Stimulated activated memory B cell treated with anti-CD40 and anti-IgM and Interleukin-4, amounts not matched to agents 10 μg/mL and 1 μg/mL and 100 μg/mL, for 72 hours (primary cell): Measurements from ENCODE around the gene NFYA.

Source experiments
- ATAC-seq: fragments of 150-1000 bp; cut with Tn5 transposase; 2 replicates; pipeline ENCODE4 v1.10.0; 2021
- H3K27ac Mint-ChIP-seq: one replicate; pipeline ENCODE4 v1.8.0; 2022; ENCODE audit warnings: mild to moderate bottlenecking, mixed read lengths
- H3K27me3 Mint-ChIP-seq: one replicate; pipeline ENCODE4 v1.8.0; 2022; ENCODE audit warnings: mixed read lengths
- H3K36me3 Mint-ChIP-seq: one replicate; pipeline ENCODE4 v1.8.0; 2022; ENCODE audit warnings: mixed read lengths
- H3K4me1 Mint-ChIP-seq: one replicate; pipeline ENCODE4 v1.8.0; 2022; ENCODE audit warnings: mixed read lengths
- H3K4me3 Mint-ChIP-seq: one replicate; pipeline ENCODE4 v1.8.0; 2022; ENCODE audit warnings: mild to moderate bottlenecking, moderate library complexity, mixed read lengths
- H3K9me3 Mint-ChIP-seq: one replicate; pipeline ENCODE4 v1.8.0; 2022; ENCODE audit warnings: mixed read lengths

Gene NFYA

GRCh38 chr6:41072836-41073202 lies at the start of gene NFYA:
Gene NFYA (plus strand): TSS chr6:41072974. CDS start chr6:41079090, 6,116 bp downstream.
- H3K27me3 Mint-ChIP-seq = no peaks in the 10 kb centered on the region
- H3K4me3 Mint-ChIP-seq = peak within 1 kb of the TSS; percentile 98
- peaks cover 43% of the 10 kb centered on the region for H3K4me1 Mint-ChIP-seq
- H3K27ac Mint-ChIP-seq = peak within 1 kb of the TSS; percentile 97
- peaks cover 12% of the 10 kb centered on the region for H3K36me3 Mint-ChIP-seq
- peak; percentile 89 for ATAC-seq
- H3K9me3 Mint-ChIP-seq = no peaks in the 10 kb centered on the region

DNA sequence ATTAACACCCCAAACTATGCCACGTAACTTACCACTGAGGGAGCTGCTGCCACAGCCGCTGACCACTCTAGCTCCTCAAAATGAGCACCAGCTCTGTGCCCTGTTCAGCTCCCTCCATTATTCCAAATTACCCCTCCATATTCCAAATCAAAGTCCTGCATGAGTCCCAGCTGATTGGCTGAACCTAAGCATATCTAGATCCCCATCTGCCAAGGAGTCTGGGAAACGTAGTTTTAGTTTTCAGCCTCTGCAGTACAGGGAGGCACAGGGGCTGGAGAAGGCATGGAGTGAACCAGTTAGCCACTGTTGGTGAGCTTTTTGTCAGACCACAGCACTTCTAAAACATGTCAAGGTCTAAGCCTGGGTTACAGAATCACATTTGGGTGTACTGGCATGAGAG lies 49.7 kb upstream of the NFYA start:
- no peak for ATAC-seq
- H3K36me3 Mint-ChIP-seq = peaks cover 15% of the 10 kb centered on the region
- no peak overlapping the region for H3K4me3 Mint-ChIP-seq
- H3K27me3 Mint-ChIP-seq = peaks cover 10% of the 10 kb centered on the region
- H3K9me3 Mint-ChIP-seq = peaks cover 3% of the 10 kb centered on the region
- no peak overlapping the region for H3K27ac Mint-ChIP-seq
- peaks cover 13% of the 10 kb centered on the region for H3K4me1 Mint-ChIP-seq

GRCh38 chr6:41025966-41026530 lies 46.7 kb upstream of the NFYA start:
- H3K9me3 Mint-ChIP-seq = no peaks in the 10 kb centered on the region
- H3K36me3 Mint-ChIP-seq = no peaks in the 10 kb centered on the region
- peaks cover 22% of the 10 kb centered on the region for H3K4me1 Mint-ChIP-seq
- H3K4me3 Mint-ChIP-seq = no peak overlapping the region
- no peak for ATAC-seq
- H3K27ac Mint-ChIP-seq = no peak overlapping the region
- H3K27me3 Mint-ChIP-seq = no peaks in the 10 kb centered on the region

DNA sequence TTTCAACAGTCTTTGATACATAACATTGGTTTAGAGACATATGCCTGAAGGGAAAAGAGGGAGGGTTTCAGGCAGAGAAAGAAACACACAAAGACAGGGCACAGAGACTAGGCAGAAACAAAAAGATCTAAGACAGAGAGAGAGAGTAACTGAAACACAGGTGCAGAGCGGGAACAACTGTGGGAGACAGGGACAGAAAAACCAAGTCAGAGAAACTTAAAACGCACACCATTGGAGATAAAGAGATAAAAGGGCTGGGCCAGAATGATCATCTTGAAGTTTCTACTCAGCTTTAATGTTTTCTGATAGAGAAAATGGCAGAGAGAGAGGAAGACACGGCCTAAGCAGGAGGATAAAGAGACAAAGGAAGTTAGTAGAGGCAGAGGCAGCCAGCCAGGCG lies 45.5 kb upstream of the NFYA start:
- Mint-ChIP-seq H3K4me3 (peak overlapping the region; percentile 83), H3K9me3 (no peaks in the 10 kb centered on the region), H3K27ac (peak overlapping the region; percentile 57), H3K27me3 (no peaks in the 10 kb centered on the region), H3K4me1 (peaks cover 22% of the 10 kb centered on the region), H3K36me3 (no peaks in the 10 kb centered on the region)
- no peak for ATAC-seq

DNA sequence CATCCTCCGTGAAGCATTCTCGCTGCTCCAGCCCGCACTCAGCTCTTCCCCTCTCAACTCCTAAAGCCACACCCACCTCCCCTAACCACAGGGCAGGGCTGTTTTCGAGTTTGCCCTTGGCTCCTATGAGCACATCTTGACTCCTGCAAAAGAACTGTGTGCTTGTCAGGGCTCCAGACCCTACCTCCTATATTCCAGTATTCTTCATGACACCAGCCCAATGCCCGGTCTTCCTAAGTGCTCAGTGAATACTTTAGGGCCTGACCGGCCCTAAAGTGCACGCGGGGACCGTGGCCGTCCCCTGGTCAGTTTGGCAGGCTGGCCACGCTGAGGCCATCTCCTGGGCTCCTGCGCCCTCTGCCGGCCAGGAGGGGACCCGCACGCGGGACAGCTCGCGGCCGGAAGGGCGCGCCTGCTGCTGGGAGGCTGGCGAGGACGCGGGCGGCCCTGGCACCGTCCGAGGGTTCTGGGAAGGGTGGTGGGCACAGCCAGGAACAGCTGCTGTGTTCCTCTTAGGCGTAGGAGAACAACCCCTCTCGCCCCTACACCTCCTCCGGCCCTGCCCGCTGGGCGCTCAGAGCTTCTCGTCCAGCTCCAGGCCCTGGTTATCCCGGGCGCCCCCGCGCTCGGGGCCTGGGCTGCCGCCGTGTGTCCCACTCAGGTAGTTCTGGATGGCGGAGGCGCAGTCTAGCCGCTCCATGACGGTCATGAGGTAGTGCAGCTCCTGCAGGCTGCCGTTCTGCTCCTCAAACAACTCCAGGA lies 44.8 kb upstream of the NFYA start:
- peaks cover 22% of the 10 kb centered on the region for H3K4me1 Mint-ChIP-seq
- ATAC-seq = peak; percentile 92
- no peaks in the 10 kb centered on the region for H3K36me3 Mint-ChIP-seq
- H3K9me3 Mint-ChIP-seq = no peaks in the 10 kb centered on the region
- peak overlapping the region; percentile 83 for H3K4me3 Mint-ChIP-seq
- no peaks in the 10 kb centered on the region for H3K27me3 Mint-ChIP-seq
- H3K27ac Mint-ChIP-seq = peak overlapping the region; percentile 57

DNA sequence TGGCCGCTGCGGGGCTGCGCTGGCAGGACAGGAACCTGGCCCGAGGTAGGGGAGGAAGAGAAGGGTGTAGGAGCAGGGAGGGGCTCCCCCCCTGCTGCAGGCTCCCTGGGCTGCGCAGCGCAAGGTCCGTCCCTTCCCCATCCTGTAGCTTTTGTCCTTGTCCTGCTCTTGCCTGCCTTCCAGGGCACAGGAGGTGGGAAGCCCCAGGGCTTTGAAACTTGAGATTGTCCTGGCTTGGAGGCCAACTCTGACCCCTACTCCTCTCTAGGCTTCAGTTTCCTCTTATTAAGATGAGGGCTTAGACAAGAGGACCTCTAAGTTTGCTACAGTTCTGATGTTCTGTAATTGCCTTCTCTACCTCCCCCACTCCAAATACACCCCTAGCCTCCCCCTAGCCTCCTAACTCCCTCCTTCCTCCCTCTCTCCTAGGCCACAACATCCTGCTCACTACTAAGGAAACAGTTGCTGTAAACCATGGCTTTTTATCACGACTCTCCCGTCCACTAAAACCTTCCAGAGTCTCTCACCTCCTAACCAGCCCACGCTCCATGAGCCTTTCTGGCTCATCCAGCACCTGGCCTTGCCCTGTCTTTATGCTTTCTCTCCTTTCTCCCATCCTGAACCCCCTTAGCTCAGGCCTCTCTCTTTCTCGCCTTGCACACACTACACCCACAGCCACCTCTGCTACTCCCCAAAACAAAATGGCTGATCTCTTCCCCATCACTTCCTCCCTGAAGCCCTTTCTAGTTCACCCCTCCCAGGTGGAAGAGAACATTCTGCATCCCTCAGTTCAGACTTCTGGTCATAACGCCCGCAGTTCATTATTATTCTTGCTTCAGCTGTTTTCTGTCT lies 44.0 kb upstream of the NFYA start:
- Mint-ChIP-seq H3K4me1 (peaks cover 22% of the 10 kb centered on the region), H3K9me3 (no peaks in the 10 kb centered on the region), H3K36me3 (no peaks in the 10 kb centered on the region), H3K4me3 (peak overlapping the region; percentile 83), H3K27ac (peak overlapping the region; percentile 57), H3K27me3 (no peaks in the 10 kb centered on the region)
- peak; percentile 51 for ATAC-seq

DNA sequence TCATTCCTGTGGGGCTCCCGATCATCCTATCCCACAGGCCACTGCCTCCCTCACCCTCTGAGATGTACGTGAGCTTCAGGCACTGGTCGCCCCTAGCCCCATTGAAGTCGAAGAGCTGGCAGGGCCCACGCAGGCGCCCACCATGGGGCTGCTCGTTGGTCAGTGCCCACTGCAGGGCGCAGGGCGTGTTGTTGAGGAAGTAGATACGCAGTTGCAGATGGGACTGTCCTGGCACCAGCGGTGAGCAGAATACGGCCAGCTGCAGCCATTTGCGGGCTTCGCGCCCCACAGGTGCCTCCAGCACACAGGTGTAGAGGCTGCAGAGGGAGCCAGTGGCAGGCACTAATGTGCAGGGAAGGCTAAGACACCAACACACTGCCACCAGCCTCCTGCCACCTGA lies 39.9 kb upstream of the NFYA start:
- Mint-ChIP-seq H3K4me1 (peaks cover 12% of the 10 kb centered on the region), H3K27ac (no peak overlapping the region), H3K9me3 (no peaks in the 10 kb centered on the region), H3K4me3 (no peak overlapping the region), H3K27me3 (no peaks in the 10 kb centered on the region), H3K36me3 (no peaks in the 10 kb centered on the region)
- no peak for ATAC-seq

GRCh38 chr6:41033776-41034175 lies 39.0 kb upstream of the NFYA start:
- Mint-ChIP-seq H3K27ac (no peak overlapping the region), H3K27me3 (no peaks in the 10 kb centered on the region), H3K36me3 (no peaks in the 10 kb centered on the region), H3K9me3 (no peaks in the 10 kb centered on the region), H3K4me3 (no peak overlapping the region), H3K4me1 (peaks cover 6% of the 10 kb centered on the region)
- no peak for ATAC-seq

DNA sequence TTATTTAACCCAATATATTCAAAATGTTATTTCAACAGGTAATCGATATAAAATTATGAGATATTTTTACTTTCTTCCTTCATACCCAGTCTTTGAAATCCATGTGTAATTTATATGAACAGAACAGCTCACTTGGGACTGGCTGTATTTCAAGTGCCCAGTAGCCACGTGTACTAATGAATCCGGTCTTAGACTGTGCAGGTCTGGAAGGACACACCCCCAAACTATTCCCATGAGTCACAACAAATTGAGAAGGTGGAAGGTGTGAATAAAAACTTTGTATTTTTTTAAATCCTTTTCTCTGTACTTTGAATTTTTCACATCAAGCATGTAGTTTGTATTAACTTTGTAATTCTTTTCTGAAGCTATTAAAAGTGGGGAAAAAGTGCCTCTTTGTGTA lies 36.6 kb upstream of the NFYA start:
- Mint-ChIP-seq H3K27ac (no peak overlapping the region), H3K36me3 (no peaks in the 10 kb centered on the region), H3K4me3 (no peak overlapping the region), H3K27me3 (no peaks in the 10 kb centered on the region), H3K4me1 (no peaks in the 10 kb centered on the region), H3K9me3 (no peaks in the 10 kb centered on the region)
- ATAC-seq = no peak

- no peak overlapping the region for H3K4me3 Mint-ChIP-seq
- ATAC-seq = no peak
- no peaks in the 10 kb centered on the region for H3K36me3 Mint-ChIP-seq
- H3K27me3 Mint-ChIP-seq = no peaks in the 10 kb centered on the region
- no peaks in the 10 kb centered on the region for H3K4me1 Mint-ChIP-seq
- H3K9me3 Mint-ChIP-seq = no peaks in the 10 kb centered on the region
- H3K27ac Mint-ChIP-seq = peak overlapping the region; percentile 30
Measured at GRCh38 chr6:41036601-41037000, 36.2 kb upstream of the NFYA start.

DNA sequence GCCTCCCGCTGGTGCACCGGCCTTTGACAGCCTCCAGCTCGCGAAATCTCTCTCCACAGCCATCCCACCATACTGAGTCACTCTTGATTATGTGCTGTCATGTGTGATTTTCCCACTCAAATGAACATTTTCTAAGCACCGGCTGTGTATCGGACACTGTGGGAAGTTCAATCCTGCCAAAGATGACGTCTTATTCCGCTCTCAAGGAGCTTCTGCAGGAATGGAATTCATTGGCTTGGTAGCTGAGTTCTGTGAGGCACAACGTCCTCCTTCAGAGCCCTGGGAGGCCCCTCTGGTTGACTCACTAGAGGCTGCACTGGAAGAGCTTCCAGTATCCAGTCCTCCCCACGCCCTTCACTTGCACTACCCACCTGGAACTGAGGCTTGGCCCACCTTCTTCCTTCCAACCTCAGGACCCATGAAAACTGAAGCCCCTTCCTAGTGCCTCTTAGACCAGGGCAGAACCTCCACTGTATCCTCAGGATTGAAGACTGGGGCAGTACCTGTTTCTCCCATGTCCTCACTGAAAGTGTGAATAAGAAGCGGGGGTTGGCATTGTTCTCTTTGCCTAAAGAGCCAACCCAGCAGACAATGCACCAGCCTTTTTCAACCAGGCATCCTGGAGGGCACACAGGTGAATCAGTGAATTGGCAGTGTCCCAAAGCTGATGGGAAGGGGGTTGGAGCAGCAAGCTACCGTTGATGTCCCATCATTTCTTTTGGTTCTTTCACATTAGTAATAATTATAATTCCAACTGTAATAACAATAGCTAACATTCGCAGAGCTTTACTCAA lies 35.5 kb upstream of the NFYA start:
- peak overlapping the region; percentile 30 for H3K27ac Mint-ChIP-seq

DNA sequence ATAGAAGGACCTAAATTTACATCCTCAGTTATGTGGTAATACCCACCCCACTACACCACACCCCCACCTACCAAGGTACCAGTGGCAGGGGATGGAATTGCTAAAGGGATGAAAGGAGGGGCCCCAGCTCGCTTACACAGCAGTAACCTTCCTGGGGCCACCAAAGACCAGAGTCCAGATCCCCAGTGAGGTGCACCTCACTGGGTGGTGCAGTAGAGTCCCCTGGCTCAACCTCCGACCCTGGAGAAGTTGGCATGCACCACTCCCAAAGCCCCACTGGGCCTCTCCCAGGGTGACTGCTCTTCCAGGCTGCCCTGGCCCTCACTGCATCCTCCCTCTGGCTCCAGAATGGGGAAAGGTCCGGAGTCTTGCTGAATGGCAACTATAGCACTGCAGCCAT lies 34.6 kb upstream of the NFYA start:
- no peak for ATAC-seq
- H3K9me3 Mint-ChIP-seq = no peaks in the 10 kb centered on the region
- peaks cover 6% of the 10 kb centered on the region for H3K36me3 Mint-ChIP-seq
- H3K27ac Mint-ChIP-seq = no peak overlapping the region
- H3K27me3 Mint-ChIP-seq = no peaks in the 10 kb centered on the region
- no peak overlapping the region for H3K4me3 Mint-ChIP-seq
- H3K4me1 Mint-ChIP-seq = no peaks in the 10 kb centered on the region

More for the DNA sequence above, 35.5 kb upstream of the NFYA start:
- no peaks in the 10 kb centered on the region for H3K4me1 Mint-ChIP-seq
- peaks cover 5% of the 10 kb centered on the region for H3K36me3 Mint-ChIP-seq
- ATAC-seq = no peak
- no peak overlapping the region for H3K4me3 Mint-ChIP-seq
- no peaks in the 10 kb centered on the region for H3K27me3 Mint-ChIP-seq
- H3K9me3 Mint-ChIP-seq = no peaks in the 10 kb centered on the region

DNA sequence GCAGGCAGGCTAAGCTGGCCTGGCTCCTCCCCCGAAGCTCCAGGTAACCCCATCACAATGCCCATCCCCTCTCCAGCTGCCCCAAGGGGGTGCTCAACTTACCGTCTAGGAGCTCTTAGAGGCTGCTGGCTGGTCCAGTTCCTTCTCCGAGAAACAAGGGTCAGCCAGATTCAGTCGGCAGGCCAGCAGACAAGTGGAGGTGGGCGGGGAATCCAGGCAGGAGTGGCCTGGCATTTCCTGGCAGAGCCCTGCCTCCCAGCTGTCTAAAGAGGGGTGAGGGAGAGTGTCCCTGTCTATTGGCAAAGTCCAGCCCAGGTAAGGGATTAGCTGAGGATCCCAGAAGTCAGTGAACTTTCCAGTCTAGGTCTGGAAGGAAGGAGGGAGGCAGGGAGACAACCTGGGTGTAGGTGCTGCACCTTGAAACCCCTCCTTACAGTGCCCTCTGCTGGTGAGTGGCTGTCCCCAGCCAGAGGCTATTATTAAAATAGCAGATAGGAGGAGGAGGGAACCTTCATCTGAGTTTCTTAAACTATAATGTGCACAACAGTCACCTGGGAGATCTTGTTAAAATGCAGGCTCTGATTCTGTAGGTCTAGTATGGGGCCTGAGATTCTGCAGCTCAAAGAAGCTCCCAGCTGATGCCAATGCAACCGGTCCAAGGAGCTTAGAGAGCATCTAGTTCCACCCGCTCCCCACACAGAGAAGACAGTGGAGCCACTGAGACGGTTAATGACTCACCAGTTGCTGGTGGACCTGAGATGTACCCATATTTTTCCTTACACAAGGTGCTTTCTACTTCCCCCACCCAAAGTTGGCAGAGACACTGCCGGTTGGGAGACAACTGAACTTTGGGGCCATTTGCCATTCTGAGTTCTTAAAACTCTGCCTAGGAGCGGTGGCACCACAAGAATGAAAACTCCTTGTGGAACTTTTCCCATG lies 33.4 kb upstream of the NFYA start, which contains the start of gene UNC5CL:
UNC5CL (minus strand) TSS at position 162 of the 939 bp plus-strand sequence. CDS start 4,147 bp downstream, outside the sequence.
- no peaks in the 10 kb centered on the region for H3K9me3 Mint-ChIP-seq
- no peaks in the 10 kb centered on the region for H3K4me1 Mint-ChIP-seq
- no peaks in the 10 kb centered on the region for H3K27me3 Mint-ChIP-seq
- H3K27ac Mint-ChIP-seq = no peak within 1 kb of the TSS
- peaks cover 10% of the 10 kb centered on the region for H3K36me3 Mint-ChIP-seq
- ATAC-seq = no peak
- H3K4me3 Mint-ChIP-seq = no peak within 1 kb of the TSS
